Measurements from ENCODE around the gene PCDHA5. TPM values are rescaled to one million over a fixed set of nuclear protein-coding genes. Genes with fewer than 3 reads are reported as not detected.
"Not testable (repeated sequence)": the region's sequence is repeated elsewhere in the genome, so short reads cannot be mapped to it uniquely, and the experiment has no call there.

The PCDHA5 gene
- total RNA-seq, 3 donors from 2014 or later (not counting 1 experiment from before 2014, with no cell fraction given) = not detected

- WGBS (ENCODE audit: insufficient coverage) = 27% methylated on average over 13 of the region's 18 CpGs
- Histone ChIP-seq H3K9me3 (ENCODE audit: control insufficient read depth, insufficient read depth, low read length) (peaks cover 16% of the 10 kb centered on the region), H3K27ac (ENCODE audit: low read length) (no peak overlapping the region), H3K4me1 (ENCODE audit: control insufficient read depth, insufficient read depth, low read length) (no peaks in the 10 kb centered on the region), H3K4me3 (ENCODE audit: low read length) (no peak overlapping the region), H3K36me3 (ENCODE audit: control insufficient read depth, insufficient read depth, low read length) (no peaks in the 10 kb centered on the region), H3K27me3 (ENCODE audit: control insufficient read depth, insufficient read depth, low read length) (peaks cover 17% of the 10 kb centered on the region)
- Mint-ChIP-seq H3K9me3 (peaks cover 8 to 18% of the 10 kb centered on the region in 2 donors), H3K36me3 (peaks cover 15% of the 10 kb centered on the region), H3K4me3 (no peak overlapping the region), H3K4me1 (no peaks in the 10 kb centered on the region), H3K27ac (no peak overlapping the region), H3K27me3 (ENCODE audit: low read depth in 2 of 2) (peaks cover 18 to 27% of the 10 kb centered on the region in 2 donors)
- no peak for TF ChIP-seq CTCF (IDR thresholded peaks at IDR 0.05)
- no peak for ATAC-seq
- DNase-seq = no peak
- intact Hi-C loops (cut with micrococcal nuclease) = no loop called here
These were observed 6.9 kb downstream of the PCDHA5 start for GRCh38 chr5:140828362-140828737.

- H3K27ac ChIP-seq (ENCODE audit: low read length); H3K4me1 Mint-ChIP-seq; H3K27ac Mint-ChIP-seq; intact Hi-C loops (cut with micrococcal nuclease); H3K36me3 ChIP-seq (ENCODE audit: control insufficient read depth, insufficient read depth, low read length); H3K9me3 ChIP-seq (ENCODE audit: control insufficient read depth, insufficient read depth, low read length); DNase-seq; H3K4me1 ChIP-seq (ENCODE audit: control insufficient read depth, insufficient read depth, low read length); H3K4me3 ChIP-seq (ENCODE audit: low read length); ATAC-seq; H3K4me3 Mint-ChIP-seq: not testable (repeated sequence)
- Mint-ChIP-seq H3K36me3 (peaks cover 15% of the 10 kb centered on the region), H3K27me3 (ENCODE audit: low read depth in 2 of 2) (peaks cover 22 to 27% of the 10 kb centered on the region in 2 donors), H3K9me3 (peaks cover 9 to 21% of the 10 kb centered on the region in 2 donors)
- peaks cover 15% of the 10 kb centered on the region for H3K27me3 ChIP-seq (ENCODE audit: control insufficient read depth, insufficient read depth, low read length)
- WGBS (ENCODE audit: insufficient coverage) = 57% methylated on average over 106 of the region's 106 CpGs
These were observed 8.4 kb downstream of the PCDHA5 start for GRCh38 chr5:140829511-140830501.

GRCh38 chr5:140833993-140834392 is 12.6 kb downstream of the PCDHA5 start, which contains the start of gene PCDHA7:
PCDHA7 (plus strand) TSS chr5:140834269; CDS start chr5:140834384, 115 bp downstream.
- peaks cover 11 to 12% of the 10 kb centered on the region in 2 donors for H3K27me3 Mint-ChIP-seq (ENCODE audit: low read depth in 2 of 2)
- intact Hi-C loops (cut with micrococcal nuclease) = no loop called here
- Histone ChIP-seq H3K27me3 (ENCODE audit: control insufficient read depth, insufficient read depth, low read length) (peaks cover 11% of the 10 kb centered on the region), H3K4me3 (ENCODE audit: low read length) (no peak within 1 kb of the TSS), H3K4me1 (ENCODE audit: control insufficient read depth, insufficient read depth, low read length) (no peaks in the 10 kb centered on the region), H3K9me3 (ENCODE audit: control insufficient read depth, insufficient read depth, low read length) (peaks cover 10% of the 10 kb centered on the region), H3K36me3 (ENCODE audit: control insufficient read depth, insufficient read depth, low read length) (no peaks in the 10 kb centered on the region), H3K27ac (ENCODE audit: low read length) (no peak within 1 kb of the TSS)
- 22% methylated on average over 7 of the region's 8 CpGs for WGBS (ENCODE audit: insufficient coverage)
- TF ChIP-seq CTCF (IDR thresholded peaks at IDR 0.05) = no peak
- H3K4me1 Mint-ChIP-seq = no peaks in the 10 kb centered on the region
- peaks cover 8 to 15% of the 10 kb centered on the region in 2 donors for H3K9me3 Mint-ChIP-seq
- H3K4me3 Mint-ChIP-seq = no peak within 1 kb of the TSS
- no peak within 1 kb of the TSS for H3K27ac Mint-ChIP-seq
- peaks cover 8% of the 10 kb centered on the region for H3K36me3 Mint-ChIP-seq
- ATAC-seq (no peak), DNase-seq (no peak)

GRCh38 chr5:140834439-140835008 is 13.1 kb downstream of the PCDHA5 start:
- ATAC-seq; H3K9me3 ChIP-seq (ENCODE audit: control insufficient read depth, insufficient read depth, low read length); DNase-seq; H3K36me3 Mint-ChIP-seq; intact Hi-C loops (cut with micrococcal nuclease); H3K4me1 ChIP-seq (ENCODE audit: control insufficient read depth, insufficient read depth, low read length); H3K27ac Mint-ChIP-seq; H3K4me3 Mint-ChIP-seq; H3K27ac ChIP-seq (ENCODE audit: low read length); H3K4me1 Mint-ChIP-seq; H3K4me3 ChIP-seq (ENCODE audit: low read length); H3K36me3 ChIP-seq (ENCODE audit: control insufficient read depth, insufficient read depth, low read length): not testable (repeated sequence)
- Mint-ChIP-seq H3K27me3 (ENCODE audit: low read depth in 2 of 2) (peaks cover 11 to 12% of the 10 kb centered on the region in 2 donors), H3K9me3 (peaks cover 8 to 15% of the 10 kb centered on the region in 2 donors)
- 37% methylated on average over 27 of the region's 38 CpGs for WGBS (ENCODE audit: insufficient coverage)
- H3K27me3 ChIP-seq (ENCODE audit: control insufficient read depth, insufficient read depth, low read length) = peaks cover 11% of the 10 kb centered on the region
